ENCODE measurements around the gene SLK. TPM values are rescaled to one million over a fixed set of nuclear protein-coding genes. Genes with fewer than 3 reads are reported as not detected.

The SLK gene
- total and polyA plus RNA-seq, 2 of the 13 experiments (the other 11 are each of a cell fraction or from before 2014, with no cell fraction given), result 3.4 to 22.8 TPM

- ATAC-seq, result no peak
- Histone ChIP-seq H3K4me3 (replicated peaks in 1 of 3; ENCODE audit: insufficient read depth in 1 of 3, low read depth in 2 of 3, low read length in 3 of 3) (no peak overlapping the region), H4K20me1 (ENCODE audit: insufficient read depth, low read length) (no peaks in the 10 kb centered on the region), H3K4me2 (ENCODE audit: low read depth, low read length) (no peak overlapping the region), H2AFZ (ENCODE audit: low read length) (no peak overlapping the region), H3K27ac (ENCODE audit: extremely low read length, insufficient read depth, low read length) (no peak overlapping the region), H3K36me3 (replicated peaks in 1 of 2; ENCODE audit: control insufficient read depth in 1 of 2, insufficient read depth in 2 of 2, low read length in 2 of 2) (no peaks in the 10 kb centered on the region), H3K9me3 (ENCODE audit: low read length) (no peaks in the 10 kb centered on the region), H3K9ac (ENCODE audit: insufficient read depth, low read depth, low read length) (no peak overlapping the region), H3K79me2 (ENCODE audit: insufficient read depth, low read length) (no peaks in the 10 kb centered on the region), H3K27me3 (ENCODE audit: control insufficient read depth in 1 of 2, insufficient read depth in 2 of 2, low read length in 2 of 2) (peaks cover 5 to 47% of the 10 kb centered on the region in 2 experiments; a peak in 4 of 5 replicates), H3K4me1 (ENCODE audit: insufficient read depth, low read length) (no peaks in the 10 kb centered on the region)
- POLR2A ChIA-PET, result no interaction called here
- WGBS (ENCODE audit: low lambda C conversion rate), result 48% methylated on average over 7 of the region's 7 CpGs
- TF ChIP-seq SNAPC2 (CRISPR knock-in tag; IDR thresholded peaks at IDR 0.05) (no peak), KMT2A (CRISPR knock-in tag; IDR thresholded peaks at IDR 0.05) (no peak), ZNF563 (CRISPR knock-in tag; IDR thresholded peaks at IDR 0.05) (no peak), IRF2 (CRISPR knock-in tag; IDR thresholded peaks at IDR 0.05) (no peak), ZNF629 (CRISPR knock-in tag; conservative IDR thresholded peaks at IDR 0.05) (no peak), SRSF4 (IDR thresholded peaks at IDR 0.05; ENCODE audit: low read depth, low read length, poor library complexity, severe bottlenecking) (no peak), ZKSCAN1 (IDR thresholded peaks at IDR 0.05; ENCODE audit: low read length) (no peak), ZNF383 (CRISPR knock-in tag; IDR thresholded peaks at IDR 0.05; ENCODE audit: borderline replicate concordance) (no peak), XBP1 (CRISPR knock-in tag; IDR thresholded peaks at IDR 0.05) (no peak), CHD2 (IDR thresholded peaks at IDR 0.05; ENCODE audit: low read depth, low read length) (no peak), ZNF557 (CRISPR knock-in tag; IDR thresholded peaks at IDR 0.05) (no peak), PBX2 (CRISPR knock-in tag; IDR thresholded peaks at IDR 0.05) (no peak), CCDC6 (CRISPR knock-in tag; IDR thresholded peaks at IDR 0.05) (no peak), ATM (IDR thresholded peaks at IDR 0.05; ENCODE audit: borderline replicate concordance) (no peak), MAFF (IDR thresholded peaks at IDR 0.05; ENCODE audit: low read depth, low read length) (no peak), TFAP4 (IDR thresholded peaks at IDR 0.05; ENCODE audit: borderline replicate concordance, low read depth) (no peak), ZNF143 (CRISPR knock-in tag; IDR thresholded peaks at IDR 0.05) (no peak), ZBTB37 (CRISPR knock-in tag; IDR thresholded peaks at IDR 0.05) (no peak)
- no TSS peak for BruUV-seq (replicated peaks)
- CTCF ChIA-PET (ENCODE audit: low intra/inter-chr PET ratio, low total read pairs), result no interaction called here
- no peak for FAIRE-seq
- intact Hi-C loops (cut with micrococcal nuclease; ENCODE audit: unreplicated experiment), result no loop called here
- in situ Hi-C loops (cut with HindIII; ENCODE audit: extremely low pct_ligation_motif_present, low pct_unique_long_range_greater_than_20kb), result no loop called here
- DNase-seq (ENCODE audit: low spot score), result no peak
These were observed 100.0 kb downstream of the SLK start for GRCh38 chr10:104066945-104067344.

Measured in HepG2 (cell line).